A549 (cell line): ENCODE results near the gene STXBP6.

Experiments used
- EP300 ChIP-seq, 2 experiments: fragments of >200 bp; sonication (Bioruptor Twin); formaldehyde crosslinking; IDR thresholded peaks; 2 replicates in 1 of 2; 3 replicates in 1 of 2; pipeline ENCODE4 v1.6.1; 2016 to 2017
- POLR2A ChIP-seq: IDR thresholded peaks from 2 replicates; pipeline ENCODE4 v1.6.1; 2012; ENCODE audit warnings: mild to moderate bottlenecking, low read length
- TP53 ChIP-seq: fragments of 250-450 bp; sonication (Bioruptor Pico); IDR thresholded peaks from 2 replicates; pipeline ENCODE4 v1.5.0; 2021; ENCODE audit warnings: mild to moderate bottlenecking, moderate library complexity
- ZSCAN20 ChIP-seq: fragments of 250-450 bp; sonication (Bioruptor Pico); IDR thresholded peaks from 2 replicates; pipeline ENCODE4 v1.8.0; 2022; ENCODE audit warnings: mild to moderate bottlenecking, moderate library complexity
- TF ChIP-seq, protein P1 (sequence below): fragments of >200 bp; sonication (Bioruptor Twin); formaldehyde crosslinking; IDR thresholded peaks from 3 replicates; pipeline ENCODE4 v1.6.1; 2016
- TF ChIP-seq, protein P2 (sequence below): fragments of >200 bp; sonication (Bioruptor Twin); formaldehyde crosslinking; IDR thresholded peaks from 3 replicates; pipeline ENCODE4 v1.5.1; 2016
- TF ChIP-seq, protein P3 (sequence below): IDR thresholded peaks from 2 replicates; pipeline ENCODE4 v1.6.1; 2012

DNA sequence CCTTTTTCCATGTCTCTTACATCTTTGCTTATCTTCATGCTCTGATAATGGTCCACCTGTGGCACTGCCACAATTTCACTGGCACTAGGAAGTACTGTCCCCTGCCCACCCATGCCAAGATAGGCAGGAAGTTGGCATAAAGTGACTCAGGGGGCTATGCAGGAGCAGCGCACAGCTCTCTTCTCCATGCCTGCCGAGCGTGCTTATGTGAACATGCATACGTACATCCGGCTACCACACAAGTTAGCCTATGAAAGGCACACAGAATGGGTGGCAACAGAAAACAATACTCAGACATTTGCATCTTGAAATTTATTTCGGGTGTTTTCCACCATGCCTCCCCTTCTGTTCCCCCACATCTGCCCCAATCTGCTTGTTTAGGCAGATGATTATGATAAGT, 241.5 kb downstream of the STXBP6 start:
- no peak for TF ChIP-seq ZSCAN20 (CRISPR knock-in tag)
- TF ChIP-seq, protein P1, sequence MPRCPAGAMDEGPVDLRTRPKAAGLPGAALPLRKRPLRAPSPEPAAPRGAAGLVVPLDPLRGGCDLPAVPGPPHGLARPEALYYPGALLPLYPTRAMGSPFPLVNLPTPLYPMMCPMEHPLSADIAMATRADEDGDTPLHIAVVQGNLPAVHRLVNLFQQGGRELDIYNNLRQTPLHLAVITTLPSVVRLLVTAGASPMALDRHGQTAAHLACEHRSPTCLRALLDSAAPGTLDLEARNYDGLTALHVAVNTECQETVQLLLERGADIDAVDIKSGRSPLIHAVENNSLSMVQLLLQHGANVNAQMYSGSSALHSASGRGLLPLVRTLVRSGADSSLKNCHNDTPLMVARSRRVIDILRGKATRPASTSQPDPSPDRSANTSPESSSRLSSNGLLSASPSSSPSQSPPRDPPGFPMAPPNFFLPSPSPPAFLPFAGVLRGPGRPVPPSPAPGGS: no peak
- TF ChIP-seq, protein P2, sequence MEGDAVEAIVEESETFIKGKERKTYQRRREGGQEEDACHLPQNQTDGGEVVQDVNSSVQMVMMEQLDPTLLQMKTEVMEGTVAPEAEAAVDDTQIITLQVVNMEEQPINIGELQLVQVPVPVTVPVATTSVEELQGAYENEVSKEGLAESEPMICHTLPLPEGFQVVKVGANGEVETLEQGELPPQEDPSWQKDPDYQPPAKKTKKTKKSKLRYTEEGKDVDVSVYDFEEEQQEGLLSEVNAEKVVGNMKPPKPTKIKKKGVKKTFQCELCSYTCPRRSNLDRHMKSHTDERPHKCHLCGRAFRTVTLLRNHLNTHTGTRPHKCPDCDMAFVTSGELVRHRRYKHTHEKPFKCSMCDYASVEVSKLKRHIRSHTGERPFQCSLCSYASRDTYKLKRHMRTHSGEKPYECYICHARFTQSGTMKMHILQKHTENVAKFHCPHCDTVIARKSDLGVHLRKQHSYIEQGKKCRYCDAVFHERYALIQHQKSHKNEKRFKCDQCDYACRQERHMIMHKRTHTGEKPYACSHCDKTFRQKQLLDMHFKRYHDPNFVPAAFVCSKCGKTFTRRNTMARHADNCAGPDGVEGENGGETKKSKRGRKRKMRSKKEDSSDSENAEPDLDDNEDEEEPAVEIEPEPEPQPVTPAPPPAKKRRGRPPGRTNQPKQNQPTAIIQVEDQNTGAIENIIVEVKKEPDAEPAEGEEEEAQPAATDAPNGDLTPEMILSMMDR: no peak
- no peak for TF ChIP-seq TP53 (CRISPR knock-in tag)
- TF ChIP-seq POLR2A: no peak
- no peak for TF ChIP-seq EP300 (IDR thresholded peaks at IDR 0.05)
- TF ChIP-seq, protein P3, sequence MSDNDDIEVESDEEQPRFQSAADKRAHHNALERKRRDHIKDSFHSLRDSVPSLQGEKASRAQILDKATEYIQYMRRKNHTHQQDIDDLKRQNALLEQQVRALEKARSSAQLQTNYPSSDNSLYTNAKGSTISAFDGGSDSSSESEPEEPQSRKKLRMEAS: no peak
